Cerebellar nuclear complex (tissue), 1 donor: ENCODE results near the gene MSS51.
"Not testable (repeated sequence)": the region's sequence is repeated elsewhere in the genome, so short reads cannot be mapped to it uniquely, and the experiment has no call there.

Source experiments
- DNase-seq, 2 experiments: peaks; one replicate each; lab custom pipeline; 2025; lab: John Stamatoyannopoulos, UW

MSS51 gene

GRCh38 chr10:73414230-73414945 is 19.0 kb downstream of the MSS51 start:
- DNase-seq = no peak

GRCh38 chr10:73413528-73414229 is 19.7 kb downstream of the MSS51 start, which contains the start of gene ANXA7:
ANXA7 (minus strand) TSS chr10:73414058; CDS start chr10:73400856, 13,202 bp downstream.
- peak; percentile 52 to 64 for DNase-seq

- DNase-seq = peak in 1 of 2 experiments; percentile 40
Measured at GRCh38 chr10:73413108-73413527, 20.2 kb downstream of the MSS51 start.

GRCh38 chr10:73410897-73411296 is 22.5 kb downstream of the MSS51 start:
- DNase-seq = no peak

GRCh38 chr10:73408978-73409521 is 24.3 kb downstream of the MSS51 start:
- no peak for DNase-seq

- no peak for DNase-seq
Measured at GRCh38 chr10:73408061-73408460, 25.3 kb downstream of the MSS51 start.

GRCh38 chr10:73407495-73407894 is 25.9 kb downstream of the MSS51 start:
- no peak for DNase-seq

- DNase-seq = no peak
Measured at GRCh38 chr10:73406846-73407245, 26.5 kb downstream of the MSS51 start.

- no peak for DNase-seq
Measured at GRCh38 chr10:73405556-73405955, 27.8 kb downstream of the MSS51 start.

- no peak for DNase-seq
Measured at GRCh38 chr10:73404690-73405089, 28.7 kb downstream of the MSS51 start.

GRCh38 chr10:73401636-73402035 is 31.7 kb downstream of the MSS51 start:
- no peak for DNase-seq

GRCh38 chr10:73399063-73399462 is 34.3 kb downstream of the MSS51 start:
- no peak for DNase-seq

GRCh38 chr10:73398024-73398423 is 35.3 kb downstream of the MSS51 start:
- DNase-seq = no peak

GRCh38 chr10:73394325-73394724 is 39.0 kb downstream of the MSS51 start:
- not testable (repeated sequence) for DNase-seq

GRCh38 chr10:73388228-73388627 is 45.1 kb downstream of the MSS51 start:
- DNase-seq = no peak

- DNase-seq = no peak
Measured at GRCh38 chr10:73386583-73386982, 46.8 kb downstream of the MSS51 start.

- DNase-seq = no peak
Measured at GRCh38 chr10:73379064-73379748, 54.2 kb downstream of the MSS51 start.

- no peak for DNase-seq
Measured at GRCh38 chr10:73376679-73377078, 56.7 kb downstream of the MSS51 start.
